ENCODE results near the gene TMEM100.

TMEM100 gene

DNA sequence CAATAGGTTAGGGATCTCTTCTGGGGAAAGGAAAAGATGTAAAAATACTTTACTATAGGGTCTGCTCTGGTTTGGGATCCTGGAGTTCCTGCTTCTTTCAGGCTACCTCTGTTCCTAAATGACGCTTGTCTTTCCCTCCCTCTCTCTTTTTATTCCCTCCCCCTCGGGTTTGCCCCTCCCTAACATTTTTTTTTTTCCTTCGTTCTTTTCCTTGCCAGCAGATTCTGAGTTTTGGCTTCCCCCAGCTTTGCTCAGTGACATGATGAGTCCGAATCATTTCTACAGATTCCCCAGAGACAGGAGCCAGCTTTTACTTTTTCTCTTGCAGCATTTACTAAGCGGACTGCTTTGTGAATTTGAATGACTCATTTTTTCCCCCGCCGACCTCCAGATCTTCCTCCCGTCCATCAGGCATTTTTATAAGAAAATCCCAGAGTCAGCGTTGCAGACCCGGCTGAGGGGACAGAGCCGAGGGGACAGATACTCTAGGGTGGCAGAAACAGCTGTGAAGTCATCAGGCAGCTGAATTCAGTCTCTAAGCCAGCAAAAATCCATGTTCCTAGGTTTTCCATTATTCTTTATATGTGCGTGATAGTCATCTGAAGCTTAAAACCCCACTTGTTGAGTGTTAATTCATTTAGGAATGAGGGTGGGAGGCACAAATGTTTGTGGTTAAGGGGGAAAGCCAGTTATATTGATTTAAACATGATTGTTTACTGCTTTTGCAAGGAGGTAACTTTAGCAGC, at the start of gene TMEM100:
Gene TMEM100 (minus strand): TSS at position 123 of the 746 bp plus-strand sequence. CDS start 1,794 bp downstream, outside the sequence.
- DNase-seq (ENCODE audit: low spot score): no peak

- no peak for DNase-seq (ENCODE audit: low spot score)
These were observed 49.4 kb upstream of the TMEM100 start for GRCh38 chr17:55772086-55772485.

DNA sequence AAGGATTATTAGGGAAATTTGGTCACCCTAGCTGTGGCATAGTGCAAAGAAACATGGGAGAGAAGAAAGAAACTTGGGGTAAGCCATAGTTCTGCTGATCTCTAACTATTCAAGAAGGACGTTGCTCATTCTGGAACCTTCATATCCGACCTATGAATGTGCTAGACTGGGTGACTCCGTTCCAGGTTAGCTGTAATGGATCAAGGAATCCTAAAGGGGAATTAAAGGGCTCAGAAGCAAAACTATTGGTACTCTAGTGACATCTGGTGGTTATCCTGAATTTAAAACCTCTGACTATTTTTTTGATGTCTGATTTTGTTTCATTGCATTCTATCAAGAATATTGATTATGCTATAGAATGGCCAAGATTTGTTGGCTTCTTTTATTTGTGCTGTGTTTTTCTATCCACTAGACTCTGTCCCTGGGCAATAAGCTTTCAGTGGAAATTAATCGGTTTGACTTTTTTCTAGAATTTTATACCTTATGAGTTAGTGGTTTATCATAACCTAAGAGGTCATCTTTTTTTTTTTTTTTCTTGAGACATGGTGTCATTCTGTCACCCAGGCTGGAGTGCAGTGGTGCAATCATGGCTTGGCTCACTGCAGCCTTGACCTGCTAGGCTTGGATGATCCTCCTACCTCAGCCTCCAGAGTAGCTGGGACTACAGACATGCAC, 47.7 kb upstream of the TMEM100 start:
- DNase-seq (ENCODE audit: low spot score): peak; percentile 48

DNA sequence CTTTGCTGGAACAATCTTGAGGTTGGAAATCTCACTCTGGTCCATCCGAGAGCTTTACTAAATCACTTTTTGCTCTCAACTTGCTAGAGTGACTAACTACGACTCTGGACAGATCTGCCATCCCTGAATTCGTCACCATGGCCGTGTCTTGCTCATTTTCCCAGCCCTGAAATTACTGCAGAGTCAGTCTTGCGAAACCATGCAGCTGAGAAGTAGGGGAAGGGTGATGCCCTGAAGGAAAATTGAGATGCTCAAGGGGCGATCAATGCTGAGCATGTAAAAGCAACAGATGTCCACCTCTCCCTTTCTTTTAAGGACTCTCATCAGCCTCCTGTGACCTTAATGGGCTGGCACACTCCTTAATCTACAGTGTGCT, 46.9 kb upstream of the TMEM100 start:
- DNase-seq (ENCODE audit: low spot score): no peak

- DNase-seq (ENCODE audit: low spot score): no peak
These were observed 46.4 kb upstream of the TMEM100 start for GRCh38 chr17:55768936-55769624.

GRCh38 chr17:55765472-55765871, 42.8 kb upstream of the TMEM100 start:
- no peak for DNase-seq (ENCODE audit: low spot score)

- DNase-seq (ENCODE audit: low spot score): no peak
These were observed 41.9 kb upstream of the TMEM100 start for GRCh38 chr17:55764610-55765009.

DNA sequence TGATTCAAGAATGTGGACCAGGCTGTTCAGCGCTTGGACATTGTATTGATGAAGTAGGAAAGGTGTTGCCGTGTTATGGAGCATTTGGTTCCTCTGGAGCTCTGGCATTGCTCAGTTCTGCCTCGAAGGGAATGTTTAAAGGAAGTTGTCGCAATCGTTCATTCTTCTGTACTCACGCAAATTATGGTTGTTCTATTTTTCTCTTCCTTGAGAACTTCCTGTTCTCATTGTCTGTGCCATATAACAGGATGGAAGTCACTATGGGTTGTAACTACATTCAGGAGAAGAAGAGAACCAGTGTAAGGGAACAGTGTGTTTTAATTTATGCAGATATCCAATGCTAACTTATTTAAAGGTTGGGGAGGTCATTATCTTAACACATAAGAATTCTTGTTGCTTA, 41.2 kb upstream of the TMEM100 start:
- DNase-seq (ENCODE audit: low spot score): no peak

DNA sequence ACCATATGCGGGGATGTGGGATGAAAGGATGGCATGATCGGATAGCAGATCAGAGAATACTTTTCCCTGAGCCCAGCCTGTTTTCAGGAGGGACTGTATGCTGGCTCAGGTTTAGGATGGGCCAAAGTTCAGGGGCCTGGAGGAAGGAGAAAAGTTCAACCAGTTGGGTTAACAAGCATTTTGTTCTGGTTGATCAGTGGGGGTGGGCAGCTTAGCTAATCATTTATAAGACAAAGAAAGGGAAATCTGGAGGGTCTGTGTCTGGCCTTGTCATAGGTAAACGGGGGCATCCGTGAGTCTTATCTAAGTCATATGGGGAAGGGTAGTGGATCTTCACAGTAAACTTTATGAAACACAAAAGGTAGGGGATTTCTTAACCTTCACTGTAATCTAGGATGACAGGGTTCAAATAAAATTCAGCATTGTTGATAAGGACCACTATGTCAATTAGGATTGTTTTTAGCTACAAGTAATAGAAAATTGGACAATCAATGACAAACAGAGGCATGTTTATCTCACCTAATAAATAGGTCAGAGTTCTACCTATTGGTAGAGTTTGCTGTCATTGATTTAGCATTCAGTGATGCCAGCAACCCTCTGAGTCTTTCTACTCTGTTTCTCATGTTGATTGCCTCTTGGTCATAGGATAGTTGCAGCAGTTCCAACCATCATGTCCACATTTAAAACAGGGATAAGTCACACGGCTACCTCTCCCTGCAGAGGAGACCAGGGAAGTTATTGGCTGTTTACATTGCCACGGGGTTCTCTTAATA, 39.6 kb upstream of the TMEM100 start:
- no peak for DNase-seq (ENCODE audit: low spot score)

GRCh38 chr17:55760643-55761355, 38.1 kb upstream of the TMEM100 start:
- DNase-seq (ENCODE audit: low spot score): no peak

DNA sequence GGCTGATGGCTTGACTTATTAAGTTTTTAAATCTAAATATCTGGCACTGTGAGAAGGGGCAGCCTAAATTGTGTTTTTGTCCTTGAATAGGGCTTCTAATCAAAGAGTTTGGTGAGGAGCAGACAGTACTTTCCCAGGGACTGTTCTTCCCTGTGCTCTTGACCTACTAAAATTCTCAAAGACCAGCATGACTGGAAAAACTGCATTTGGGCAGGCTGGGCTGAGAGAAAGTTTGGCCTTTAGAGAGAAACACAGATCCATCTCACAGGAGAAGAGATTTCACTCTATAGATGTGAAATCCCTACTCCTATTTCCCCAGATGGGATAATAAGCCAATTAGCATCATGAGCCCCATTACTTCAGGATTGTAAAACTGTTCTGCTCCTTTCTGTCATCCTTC, 35.5 kb upstream of the TMEM100 start:
- DNase-seq (ENCODE audit: low spot score): no peak

DNA sequence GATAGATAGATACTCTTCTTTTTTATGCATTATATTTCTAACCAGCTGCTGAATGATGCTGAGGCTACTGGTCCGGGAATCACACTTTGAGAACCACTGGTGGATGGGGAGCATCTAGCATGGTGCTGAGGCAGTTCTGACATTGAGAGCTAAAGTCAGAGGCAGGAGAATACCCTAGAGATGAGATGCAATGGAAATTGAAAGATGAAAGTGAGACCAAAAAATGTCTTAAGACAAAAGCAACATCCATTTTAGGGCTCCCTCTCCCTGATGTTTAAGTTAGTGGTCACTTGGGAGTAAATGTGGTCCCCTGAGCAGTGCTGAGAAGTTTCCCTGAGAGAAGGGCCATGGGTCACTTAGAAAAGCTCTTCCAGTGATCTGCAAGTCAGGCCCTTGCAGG, 35.0 kb upstream of the TMEM100 start:
- DNase-seq (ENCODE audit: low spot score): no peak

GRCh38 chr17:55756689-55757088, 34.0 kb upstream of the TMEM100 start:
- no peak for DNase-seq (ENCODE audit: low spot score)

GRCh38 chr17:55751720-55752250, 29.1 kb upstream of the TMEM100 start:
- DNase-seq (ENCODE audit: low spot score): no peak

DNA sequence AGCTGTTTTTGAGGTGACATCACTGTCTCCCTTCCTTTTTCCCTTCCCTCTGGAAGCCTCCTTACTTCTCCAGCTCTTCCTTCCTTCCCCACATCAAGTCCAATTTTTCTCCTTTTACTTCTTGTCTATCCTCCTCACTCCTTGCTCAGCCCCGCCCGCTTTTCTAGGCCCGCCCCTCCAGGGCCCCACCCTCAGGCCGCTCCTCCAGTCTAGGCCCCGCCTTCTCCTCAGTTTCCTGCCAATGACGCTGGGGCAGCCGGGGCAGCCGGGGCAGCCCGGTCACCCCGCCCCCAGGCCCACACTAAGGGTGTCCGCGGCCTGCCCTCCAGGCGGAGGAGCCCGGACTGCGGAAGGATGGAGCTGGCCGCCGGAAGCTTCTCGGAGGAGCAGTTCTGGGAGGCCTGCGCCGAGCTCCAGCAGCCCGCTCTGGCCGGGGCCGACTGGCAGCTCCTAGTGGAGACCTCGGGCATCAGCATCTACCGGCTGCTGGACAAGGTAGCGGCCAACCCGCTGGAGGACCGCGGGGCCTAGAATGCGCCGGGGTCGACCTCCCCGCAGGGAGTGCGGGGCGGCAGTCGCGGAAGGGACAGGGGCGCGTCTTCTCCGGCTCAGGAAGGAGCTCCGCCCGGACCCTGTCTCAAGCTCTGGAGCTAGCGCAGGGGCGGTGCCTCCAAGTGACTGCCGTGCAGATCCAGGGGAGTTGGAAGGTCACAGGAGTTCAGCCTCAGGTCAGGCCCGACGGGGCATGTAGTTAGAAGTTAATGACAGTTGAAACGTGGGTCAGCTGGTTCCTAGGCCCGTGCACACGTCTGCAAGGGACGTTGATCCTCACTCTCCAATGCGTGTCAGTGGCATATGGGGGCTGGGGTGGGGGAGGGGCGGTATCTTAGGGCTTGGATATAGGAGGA, 28.3 kb upstream of the TMEM100 start, which contains the start of gene PCTP:
Gene PCTP (plus strand): TSS at position 302 of the 908 bp plus-strand sequence. CDS start 53 bp downstream, at position 355.
- peak; percentile 93 for DNase-seq (ENCODE audit: low spot score)

- DNase-seq (ENCODE audit: low spot score): no peak
These were observed 27.3 kb upstream of the TMEM100 start for GRCh38 chr17:55749985-55750384.

GRCh38 chr17:55748841-55749240, 26.2 kb upstream of the TMEM100 start:
- no peak for DNase-seq (ENCODE audit: low spot score)

- DNase-seq (ENCODE audit: low spot score): no peak
These were observed 24.5 kb upstream of the TMEM100 start for GRCh38 chr17:55747209-55747608.

GRCh38 chr17:55746466-55746865, 23.8 kb upstream of the TMEM100 start:
- no peak for DNase-seq (ENCODE audit: low spot score)

- DNase-seq (ENCODE audit: low spot score): no peak
These were observed 22.6 kb upstream of the TMEM100 start for GRCh38 chr17:55745258-55745657.
